Amygdala (tissue), 56 donors: ENCODE results near the gene KRTAP19-7.

Source experiments
- DNase-seq, 56 donors: peaks; one replicate each; lab custom pipeline; 2025; lab: John Stamatoyannopoulos, UW

Gene KRTAP19-7

GRCh38 chr21:30561264-30561895, at the start of gene KRTAP19-7:
KRTAP19-7 (minus strand) TSS chr21:30561314; CDS start chr21:30561289, 25 bp downstream.
- no peak for DNase-seq

- no peak for DNase-seq
Observed at GRCh38 chr21:30605968-30606367, 44.9 kb upstream of the KRTAP19-7 start.

- no peak for DNase-seq
Observed at GRCh38 chr21:30600787-30601186, 39.7 kb upstream of the KRTAP19-7 start, which contains the start of gene KRTAP22-1. KRTAP22-1 (plus strand) TSS chr21:30601087.

- DNase-seq, result no peak
Observed at GRCh38 chr21:30598802-30599201, 37.7 kb upstream of the KRTAP19-7 start, which contains the start of gene KRTAP6-2. KRTAP6-2 (minus strand) TSS chr21:30598902; CDS start chr21:30598874, 28 bp downstream.

- DNase-seq, result no peak
Observed at GRCh38 chr21:30592140-30592539, 31.0 kb upstream of the KRTAP19-7 start, which contains the start of gene KRTAP6-3. KRTAP6-3 (plus strand) TSS chr21:30592440; CDS start chr21:30592446, 6 bp downstream.

GRCh38 chr21:30590297-30590696, 29.2 kb upstream of the KRTAP19-7 start, which contains the start of gene KRTAP22-2:
KRTAP22-2 (minus strand) TSS chr21:30590397.
- no peak for DNase-seq

- no peak for DNase-seq
Observed at GRCh38 chr21:30582870-30583269, 21.8 kb upstream of the KRTAP19-7 start.

- DNase-seq, result no peak
Observed at GRCh38 chr21:30580132-30580531, 19.0 kb upstream of the KRTAP19-7 start.

GRCh38 chr21:30579346-30579745, 18.2 kb upstream of the KRTAP19-7 start:
- no peak for DNase-seq

- no peak for DNase-seq
Observed at GRCh38 chr21:30577766-30578165, 16.7 kb upstream of the KRTAP19-7 start.

- DNase-seq, result no peak
Observed at GRCh38 chr21:30567617-30568016, 6.5 kb upstream of the KRTAP19-7 start.

GRCh38 chr21:30563630-30564029, 2.5 kb upstream of the KRTAP19-7 start:
- DNase-seq, result no peak

GRCh38 chr21:30563072-30563471, 2.0 kb upstream of the KRTAP19-7 start:
- no peak for DNase-seq

GRCh38 chr21:30561957-30562356, 843 bp upstream of the KRTAP19-7 start:
- no peak for DNase-seq

GRCh38 chr21:30555095-30555494, 6.0 kb downstream of the KRTAP19-7 start:
- no peak for DNase-seq

GRCh38 chr21:30552782-30553181, 8.3 kb downstream of the KRTAP19-7 start:
- no peak for DNase-seq

GRCh38 chr21:30541764-30542163, 19.4 kb downstream of the KRTAP19-7 start, which contains the start of gene KRTAP19-6:
KRTAP19-6 (minus strand) TSS chr21:30541864; CDS start chr21:30541833, 31 bp downstream.
- no peak for DNase-seq

GRCh38 chr21:30518876-30519275, 42.2 kb downstream of the KRTAP19-7 start:
- DNase-seq, result no peak

GRCh38 chr21:30515681-30516080, 45.4 kb downstream of the KRTAP19-7 start:
- DNase-seq, result no peak
